HG03064 (cell line): ENCODE data around the gene CELF4.

ENCODE experiments used
- ATAC-seq: cut with Tn5 transposase; IDR thresholded peaks from one replicate; pipeline ENCODE4 v1.9.1; 2021; ENCODE audit warnings: low read depth; ENCODE audit not compliant: unreplicated experiment

CELF4 gene

GRCh38 chr18:37447962-37448888 is 117.4 kb downstream of the CELF4 start:
- ATAC-seq: no peak

GRCh38 chr18:37445836-37446235 is 119.8 kb downstream of the CELF4 start:
- ATAC-seq: no peak

- no peak for ATAC-seq
Observed at GRCh38 chr18:37445368-37445767, 120.2 kb downstream of the CELF4 start.

DNA sequence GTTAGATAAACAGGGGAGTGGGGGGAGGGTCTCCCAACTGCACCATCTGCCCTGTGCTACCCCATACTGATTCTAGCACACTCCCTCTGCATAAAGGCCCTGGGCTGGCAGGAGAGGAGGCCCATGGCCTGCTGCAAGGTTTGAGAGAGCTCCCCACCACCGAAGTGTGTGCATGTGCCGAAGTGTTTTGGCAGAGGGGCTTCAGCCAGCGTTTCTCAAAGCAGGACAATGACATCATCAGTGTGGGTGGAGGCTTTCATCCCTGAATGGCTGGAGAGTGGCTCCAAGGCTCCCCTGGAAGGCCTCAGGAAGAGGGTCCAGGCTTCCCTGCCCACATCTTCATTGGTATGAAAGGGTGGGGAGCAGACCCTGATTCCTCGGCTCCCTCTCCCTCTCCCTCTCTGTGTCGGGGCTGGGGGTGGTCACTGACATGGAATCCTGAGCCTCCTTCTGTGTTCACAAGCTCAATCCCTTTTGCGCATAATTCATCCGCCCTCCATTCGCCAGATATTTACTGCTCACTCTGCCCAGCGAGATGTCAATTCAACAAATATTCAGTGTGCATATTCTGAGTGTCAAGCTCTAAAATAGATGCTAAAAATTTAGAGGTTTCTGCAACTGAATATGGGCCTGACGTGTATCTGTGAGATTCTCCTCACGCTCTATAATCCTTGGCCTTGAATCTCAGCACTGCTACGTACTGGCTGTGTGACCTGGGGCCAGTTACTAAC is 122.1 kb downstream of the CELF4 start:
- no peak for ATAC-seq

GRCh38 chr18:37442477-37442876 is 123.1 kb downstream of the CELF4 start:
- no peak for ATAC-seq

DNA sequence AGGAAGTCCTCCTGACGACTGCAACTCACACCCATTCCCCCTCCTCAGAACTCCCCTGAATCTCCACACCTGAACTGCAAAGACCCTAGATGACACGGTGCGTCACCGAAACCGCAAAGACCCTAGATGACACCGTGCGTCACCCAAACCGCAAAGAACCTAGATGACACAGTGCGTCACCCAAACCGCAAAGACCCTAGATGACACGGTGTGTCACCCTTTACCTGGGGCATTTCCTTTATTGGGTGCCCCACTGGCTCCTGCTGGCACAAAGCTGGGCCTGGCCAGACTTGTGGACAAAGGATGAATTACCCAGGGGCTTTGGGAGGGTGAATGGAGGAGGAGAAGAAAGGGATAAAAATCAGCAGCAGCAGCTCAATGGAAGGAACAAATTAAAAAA is 123.8 kb downstream of the CELF4 start:
- no peak for ATAC-seq

DNA sequence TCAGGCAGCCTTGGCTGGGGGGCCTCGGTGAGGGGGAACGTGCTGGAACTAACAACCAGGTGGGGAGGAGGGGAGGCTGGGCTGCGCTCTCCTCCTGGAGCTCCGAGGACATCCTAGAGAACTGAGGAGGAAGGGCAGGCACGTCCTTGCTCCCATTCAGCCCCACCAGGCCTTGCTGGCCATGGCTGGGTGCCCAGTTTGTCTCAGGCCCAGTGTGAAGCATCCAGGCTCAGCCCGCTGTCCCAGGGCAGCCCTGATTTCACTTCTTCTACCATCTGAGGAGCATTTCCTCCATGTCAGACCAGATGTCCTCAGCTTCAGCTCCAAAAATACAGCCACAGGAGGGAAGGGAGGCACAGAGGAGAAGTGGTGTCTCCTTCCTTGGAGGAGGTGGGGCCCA is 125.4 kb downstream of the CELF4 start:
- ATAC-seq: no peak

DNA sequence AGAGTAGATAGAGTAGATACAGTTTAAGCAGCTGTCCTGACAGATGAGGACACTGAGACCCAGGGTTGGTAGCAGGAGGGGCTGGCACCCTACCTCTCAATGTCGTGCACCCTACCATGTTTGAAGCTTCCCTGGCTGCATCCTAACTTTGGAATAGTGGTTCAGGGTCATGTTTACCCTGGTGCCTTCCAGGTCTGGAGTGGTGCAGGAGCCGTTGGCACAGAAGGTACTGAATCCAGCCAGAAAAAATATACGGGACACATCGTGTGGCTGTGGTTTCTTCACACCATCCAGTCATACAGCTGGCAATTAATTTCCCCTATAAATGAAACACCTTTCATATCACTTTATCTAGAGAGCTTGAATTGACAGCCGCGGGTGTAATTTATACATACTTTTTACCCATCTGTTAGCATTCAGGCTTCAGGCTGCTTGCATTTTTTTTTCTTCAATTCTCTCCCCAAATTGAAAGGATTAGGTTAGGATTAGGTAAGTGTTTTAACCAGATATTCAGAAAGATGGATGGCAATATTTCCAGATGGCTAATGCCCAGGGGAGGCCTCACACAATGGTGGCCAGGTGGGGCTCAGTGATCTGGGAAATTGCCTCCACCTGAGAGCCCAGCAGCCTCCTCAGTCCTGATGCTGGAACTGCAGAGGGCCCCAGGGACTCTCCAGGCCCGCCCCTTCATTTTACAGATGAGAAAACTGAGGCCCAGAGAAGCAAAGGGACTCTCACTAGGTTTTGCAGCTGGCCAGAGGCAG is 127.0 kb downstream of the CELF4 start:
- no peak for ATAC-seq

- ATAC-seq: no peak
Observed at GRCh38 chr18:37435996-37436395, 129.6 kb downstream of the CELF4 start.

DNA sequence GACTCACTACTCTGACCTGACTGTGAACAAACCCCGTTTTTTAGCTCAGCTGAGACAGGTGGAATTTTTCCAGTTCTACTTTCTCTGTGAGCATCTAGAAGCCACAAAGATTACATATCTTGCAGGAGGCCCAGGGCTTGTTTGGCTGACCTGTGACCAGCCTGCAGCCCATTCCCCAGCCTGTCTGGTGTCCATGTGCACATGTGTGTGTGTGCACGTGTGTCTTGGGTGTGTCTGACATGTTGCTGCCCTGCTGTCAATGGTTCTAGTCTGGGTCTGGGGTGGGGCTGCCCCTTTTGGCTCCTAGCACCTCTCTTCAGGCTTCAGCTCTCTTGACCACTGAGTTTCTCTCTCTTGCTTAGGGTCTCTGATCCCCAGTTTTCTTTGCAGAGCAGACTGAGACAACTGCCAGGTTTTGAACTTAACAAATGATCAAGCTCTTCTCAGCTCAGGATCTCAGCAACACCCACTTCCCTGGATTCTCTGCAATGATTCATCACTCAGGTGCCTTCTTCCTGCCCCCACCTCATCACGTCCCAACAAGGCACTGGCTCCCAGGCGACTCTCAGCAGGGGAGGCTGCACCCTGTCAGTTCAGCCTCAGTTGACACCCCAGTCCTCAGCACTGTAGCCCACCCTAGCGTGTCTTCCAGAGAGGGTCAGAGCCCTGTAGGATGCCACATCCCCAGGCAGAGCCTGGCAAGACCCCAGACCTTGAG is 130.3 kb downstream of the CELF4 start:
- no peak for ATAC-seq

DNA sequence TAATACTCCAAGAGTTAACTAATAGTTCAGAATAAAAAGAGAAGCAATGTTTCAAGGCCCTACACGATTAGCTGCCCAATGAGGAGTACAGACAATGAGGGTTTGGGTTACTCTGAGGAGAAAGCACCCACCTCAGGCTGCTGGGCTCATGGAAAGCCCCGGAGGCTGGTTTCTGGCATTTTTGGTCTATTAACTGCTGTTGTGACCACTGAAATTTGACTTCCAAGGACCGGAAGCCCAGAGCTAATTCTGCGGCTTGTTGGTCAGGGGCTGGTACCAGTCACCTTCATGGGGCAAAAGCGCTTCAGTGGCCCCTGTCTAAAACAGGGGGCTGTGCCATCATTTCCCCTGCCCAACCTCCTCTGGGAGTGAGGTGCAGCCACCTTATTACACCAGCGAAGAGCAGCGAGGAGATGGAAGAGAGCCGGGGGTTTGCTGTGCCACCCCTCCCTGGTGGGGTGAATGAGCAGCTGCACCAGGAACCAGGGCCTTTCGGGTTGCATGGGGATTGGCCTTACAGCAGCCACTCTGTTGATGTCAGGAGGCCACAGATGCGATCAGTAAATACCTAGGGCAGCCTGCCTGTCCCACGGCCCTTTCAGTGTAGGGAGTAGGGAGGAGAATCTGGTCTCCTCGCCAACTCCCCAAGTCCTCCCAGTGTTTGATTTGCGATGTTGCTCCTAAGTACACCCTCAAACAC is 131.3 kb downstream of the CELF4 start:
- no peak for ATAC-seq

DNA sequence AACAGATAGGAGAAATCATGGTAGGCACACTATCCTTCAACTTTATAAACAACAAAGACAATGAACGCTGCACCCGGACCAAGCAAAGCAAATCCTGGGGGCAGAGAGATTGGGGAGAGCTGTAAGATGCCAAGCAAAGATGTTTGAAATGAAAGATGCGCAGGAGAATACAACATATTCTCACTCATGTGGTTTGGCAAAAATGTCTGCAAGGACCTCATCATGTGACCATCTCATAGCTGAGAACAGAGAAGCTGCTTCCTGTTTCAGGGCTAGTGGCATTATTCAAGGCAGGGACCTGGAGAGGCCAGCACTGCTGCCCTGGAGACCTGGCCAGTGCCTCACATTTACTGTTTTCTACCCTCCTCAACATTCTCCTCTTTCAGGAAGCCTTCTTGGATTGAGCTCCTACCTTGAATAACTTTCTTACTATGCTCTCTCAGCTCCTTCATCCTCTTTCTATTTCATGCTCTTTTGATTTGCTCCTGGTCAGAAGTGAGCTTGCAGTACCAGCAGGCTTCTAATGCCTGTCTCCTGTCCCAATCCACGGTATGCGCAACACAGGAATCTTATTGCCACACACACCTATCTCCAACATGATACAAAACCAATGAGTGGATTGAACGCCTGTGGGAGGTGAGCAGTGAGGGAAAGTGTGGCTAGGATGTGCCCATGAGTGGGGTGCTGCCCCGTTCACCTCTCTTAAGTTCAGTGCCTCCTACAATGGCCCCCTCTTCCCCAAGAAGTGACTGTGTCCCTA is 133.0 kb downstream of the CELF4 start:
- no peak for ATAC-seq

GRCh38 chr18:37430357-37431076 is 135.1 kb downstream of the CELF4 start:
- no peak for ATAC-seq

- no peak for ATAC-seq
Observed at GRCh38 chr18:37429791-37430190, 135.8 kb downstream of the CELF4 start.

GRCh38 chr18:37428288-37428974 is 137.2 kb downstream of the CELF4 start:
- no peak for ATAC-seq

- no peak for ATAC-seq
Observed at GRCh38 chr18:37426586-37426985, 139.0 kb downstream of the CELF4 start.

DNA sequence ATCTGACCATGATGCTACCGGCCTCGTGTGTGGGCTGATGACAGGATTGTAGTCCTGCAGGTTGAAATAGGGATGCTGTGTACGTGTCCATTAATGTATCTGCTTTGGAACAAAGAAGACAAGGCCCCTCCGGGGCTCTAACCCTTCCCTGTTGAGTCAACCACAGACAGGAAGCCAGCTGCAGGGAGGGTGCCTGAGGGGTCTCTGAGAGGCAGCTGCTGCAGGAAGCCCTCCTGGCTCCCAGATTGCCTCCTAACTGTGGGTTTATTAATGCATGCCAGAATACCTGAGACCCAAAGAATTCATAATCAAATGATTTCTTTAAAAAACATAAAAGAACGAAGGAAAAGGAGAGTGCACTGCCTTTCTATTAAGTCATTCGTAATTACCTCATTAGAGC is 140.4 kb downstream of the CELF4 start:
- ATAC-seq: no peak

DNA sequence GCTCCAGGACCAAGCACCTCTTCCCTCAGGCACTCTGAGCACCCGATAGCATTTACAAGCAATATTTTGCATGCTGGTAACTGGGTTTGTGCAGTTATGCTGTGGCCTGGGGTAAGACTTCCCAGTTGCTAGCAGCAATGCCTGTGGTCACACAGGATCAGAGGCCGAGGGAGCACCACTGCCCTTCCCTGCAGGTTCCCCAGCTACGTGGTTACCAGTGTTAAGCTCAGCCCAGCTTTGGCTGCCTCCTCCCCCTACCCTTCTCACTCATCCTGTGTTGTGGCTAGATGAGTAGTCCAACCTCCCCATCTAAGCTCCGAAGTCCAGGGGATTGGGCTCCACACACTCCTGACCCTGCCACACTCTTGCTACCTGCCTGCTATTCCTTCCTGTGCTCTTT is 141.1 kb downstream of the CELF4 start:
- no peak for ATAC-seq
